Chondrocyte (in vitro differentiated cells): ENCODE measurements around the gene PLEKHG2. TPM values are rescaled to one million over a fixed set of nuclear protein-coding genes. Genes with fewer than 3 reads are reported as not detected.

ENCODE experiments used
- DNase-seq: peaks from one replicate; pipeline ENCODE4 v3.0.0; 2021; ENCODE audit warnings: mixed read lengths, low spot score
- H3K27ac Mint-ChIP-seq: one replicate; pipeline ENCODE4 v1.8.0; 2021; ENCODE audit warnings: mild to moderate bottlenecking, moderate library complexity, mixed read lengths; ENCODE audit not compliant: unreplicated experiment
- H3K27me3 Mint-ChIP-seq: 2 replicates; pipeline ENCODE4 v1.8.0; 2021; ENCODE audit warnings: low read depth, mixed read lengths
- H3K36me3 Mint-ChIP-seq: 2 replicates; pipeline ENCODE4 v1.8.0; 2021; ENCODE audit warnings: low read depth, mixed read lengths
- H3K4me1 Mint-ChIP-seq: 2 replicates; pipeline ENCODE4 v1.8.0; 2021; ENCODE audit warnings: low read depth, mild to moderate bottlenecking, mixed read lengths
- H3K4me3 Mint-ChIP-seq: one replicate; pipeline ENCODE4 v1.8.0; 2021; ENCODE audit warnings: mild to moderate bottlenecking, moderate library complexity, mixed read lengths; ENCODE audit not compliant: unreplicated experiment
- H3K9me3 Mint-ChIP-seq: 2 replicates; pipeline ENCODE4 v1.8.0; 2021; ENCODE audit warnings: low read depth, mixed read lengths
- microRNA-seq: library from miRNA; unstranded; fragments of <30 nt; microRNA quantifications from one replicate; pipeline ENCODE4 v1.2.0, GENCODE V29; 2020; ENCODE audit warnings: borderline number of aligned reads
- total RNA-seq: library from RNA; stranded (reverse); gene quantifications from 3 replicates; pipeline ENCODE4 v1.2.1, GENCODE V29; 2021
- TF ChIP-seq, protein P1 (sequence below): fragments of 200-600 bp; sonication (generic); IDR thresholded peaks from 2 replicates; pipeline ENCODE4 v1.5.0; 2021; ENCODE audit warnings: antibody characterized with exemption, mild to moderate bottlenecking, moderate library complexity

Gene PLEKHG2
- total RNA-seq, 1 donor from 2014 or later, result 150 TPM

DNA sequence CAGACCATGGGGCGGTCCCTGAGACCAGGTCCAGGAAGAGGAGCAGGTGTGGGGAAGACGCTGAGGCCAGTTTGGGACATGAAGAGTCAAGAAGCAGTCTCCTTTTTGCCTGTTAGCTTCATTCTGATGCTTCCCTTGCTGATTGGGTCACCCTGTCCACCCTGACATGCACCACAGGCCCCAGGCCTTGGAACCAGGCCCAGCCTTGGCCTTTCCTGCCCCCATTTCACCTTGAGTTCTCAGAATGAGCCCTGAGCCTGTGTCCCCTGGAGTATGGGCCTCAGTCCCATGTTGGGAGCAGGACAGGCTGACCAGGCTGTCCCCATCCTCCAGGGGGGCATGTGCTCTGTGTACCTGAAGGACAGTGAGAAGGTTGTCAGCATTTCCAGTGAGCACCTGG is 63.3 kb downstream of the PLEKHG2 start:
- Mint-ChIP-seq H3K9me3 (no peaks in the 10 kb centered on the region), H3K36me3 (peaks cover 25% of the 10 kb centered on the region), H3K4me1 (peaks cover 10% of the 10 kb centered on the region), H3K27ac (no peak overlapping the region), H3K27me3 (no peaks in the 10 kb centered on the region), H3K4me3 (no peak overlapping the region)
- TF ChIP-seq, protein P1, sequence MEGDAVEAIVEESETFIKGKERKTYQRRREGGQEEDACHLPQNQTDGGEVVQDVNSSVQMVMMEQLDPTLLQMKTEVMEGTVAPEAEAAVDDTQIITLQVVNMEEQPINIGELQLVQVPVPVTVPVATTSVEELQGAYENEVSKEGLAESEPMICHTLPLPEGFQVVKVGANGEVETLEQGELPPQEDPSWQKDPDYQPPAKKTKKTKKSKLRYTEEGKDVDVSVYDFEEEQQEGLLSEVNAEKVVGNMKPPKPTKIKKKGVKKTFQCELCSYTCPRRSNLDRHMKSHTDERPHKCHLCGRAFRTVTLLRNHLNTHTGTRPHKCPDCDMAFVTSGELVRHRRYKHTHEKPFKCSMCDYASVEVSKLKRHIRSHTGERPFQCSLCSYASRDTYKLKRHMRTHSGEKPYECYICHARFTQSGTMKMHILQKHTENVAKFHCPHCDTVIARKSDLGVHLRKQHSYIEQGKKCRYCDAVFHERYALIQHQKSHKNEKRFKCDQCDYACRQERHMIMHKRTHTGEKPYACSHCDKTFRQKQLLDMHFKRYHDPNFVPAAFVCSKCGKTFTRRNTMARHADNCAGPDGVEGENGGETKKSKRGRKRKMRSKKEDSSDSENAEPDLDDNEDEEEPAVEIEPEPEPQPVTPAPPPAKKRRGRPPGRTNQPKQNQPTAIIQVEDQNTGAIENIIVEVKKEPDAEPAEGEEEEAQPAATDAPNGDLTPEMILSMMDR, result no peak
- no peak for DNase-seq

Small RNA genes lying within 50 kb of the gene (microRNA-seq; reads per million reads assigned to microRNA genes)
- gene MIR4530, result not detected

Other genes with a start within 250 kb of the PLEKHG2 start
- gene NCCRP1, start 215.7 kb upstream of the PLEKHG2 start, total RNA-seq, result not detected in 3 replicates
- not detected in 3 replicates for gene SYCN, start 208.4 kb upstream of the PLEKHG2 start, total RNA-seq
- not detected in 3 replicates for gene IFNL3, start 167.7 kb upstream of the PLEKHG2 start, total RNA-seq
- not detected in 3 replicates for gene IFNL4, start 163.8 kb upstream of the PLEKHG2 start, total RNA-seq
- not detected in 3 replicates for gene IFNL2, start 144.3 kb upstream of the PLEKHG2 start, total RNA-seq
- not detected in 3 replicates for gene IFNL1, start 116.3 kb upstream of the PLEKHG2 start, total RNA-seq
- 1.7 to 2.0 TPM (median 1.7 TPM) in 3 replicates for gene LRFN1, start 91.8 kb upstream of the PLEKHG2 start, total RNA-seq
- gene GMFG, start 76.6 kb upstream of the PLEKHG2 start, total RNA-seq, result not detected in 3 replicates
- 77.3 to 82.9 TPM (median 81.1 TPM) in 3 replicates for gene SAMD4B, start 70.2 kb upstream of the PLEKHG2 start, total RNA-seq
- gene PAF1, start 21.6 kb upstream of the PLEKHG2 start, total RNA-seq, result 32.2 to 39.7 TPM (median 32.5 TPM) in 3 replicates
- gene MED29, start 21.3 kb upstream of the PLEKHG2 start, total RNA-seq, result 27.0 to 31.1 TPM (median 28.7 TPM) in 3 replicates
- gene ZFP36, start 5.8 kb upstream of the PLEKHG2 start, total RNA-seq, result 30.2 to 55.7 TPM (median 46.3 TPM) in 3 replicates
- 1,022 to 1,375 TPM (median 1,065 TPM) in 3 replicates for gene RPS16, start 23.3 kb downstream of the PLEKHG2 start, total RNA-seq
- gene SUPT5H, start 32.9 kb downstream of the PLEKHG2 start, total RNA-seq, result 106 to 120 TPM (median 108 TPM) in 3 replicates
- gene TIMM50, start 68.2 kb downstream of the PLEKHG2 start, total RNA-seq, result 46.4 to 65.7 TPM (median 49.9 TPM) in 3 replicates
- gene DLL3, start 86.3 kb downstream of the PLEKHG2 start, total RNA-seq, result 0.92 to 1.3 TPM (median 1.00 TPM) in 3 replicates
- gene SELENOV, start 102.5 kb downstream of the PLEKHG2 start, total RNA-seq, result not detected in 3 replicates
- 1.7 to 2.7 TPM (median 2.4 TPM) in 3 replicates for gene EID2B, start 120.2 kb downstream of the PLEKHG2 start, total RNA-seq
- 14.3 to 15.6 TPM (median 15.1 TPM) in 3 replicates for gene EID2, start 127.5 kb downstream of the PLEKHG2 start, total RNA-seq
- not detected in 3 replicates for gene LGALS13, start 189.9 kb downstream of the PLEKHG2 start, total RNA-seq
- not detected in 3 replicates for gene LGALS16, start 243.2 kb downstream of the PLEKHG2 start, total RNA-seq